GM12865 (cell line): ENCODE results near the gene DLG2.
"Not testable (repeated sequence)": the region's sequence is repeated elsewhere in the genome, so short reads cannot be mapped to it uniquely, and the experiment has no call there.

Experiments used
- DNase-seq: peaks from one replicate; pipeline ENCODE4 v3.0.0; 2010; ENCODE audit warnings: low read depth
- H3K4me3 ChIP-seq: 2 replicates; pipeline ENCODE4 v1.5.1; 2011; ENCODE audit warnings: mild to moderate bottlenecking, low read depth, low read length, control low read depth
- CTCF ChIP-seq: IDR thresholded peaks from 2 replicates; pipeline ENCODE4 v1.5.1; 2011; ENCODE audit warnings: low read length, control low read depth, low read depth, inconsistent platforms; ENCODE audit not compliant: insufficient read depth; ENCODE audit errors: missing control alignments

The DLG2 gene

GRCh38 chr11:83441601-83442000 lies 2185.5 kb downstream of the DLG2 start:
- H3K4me3 ChIP-seq, result no peak overlapping the region
- no peak for TF ChIP-seq CTCF
- DNase-seq, result no peak

GRCh38 chr11:83441171-83441570 lies 2186.0 kb downstream of the DLG2 start:
- no peak overlapping the region for H3K4me3 ChIP-seq
- TF ChIP-seq CTCF, result no peak
- no peak for DNase-seq

GRCh38 chr11:83438438-83438837 lies 2188.7 kb downstream of the DLG2 start:
- TF ChIP-seq CTCF, result no peak
- DNase-seq, result no peak
- no peak overlapping the region for H3K4me3 ChIP-seq

GRCh38 chr11:83437939-83438338 lies 2189.2 kb downstream of the DLG2 start:
- no peak overlapping the region for H3K4me3 ChIP-seq
- no peak for DNase-seq
- no peak for TF ChIP-seq CTCF

GRCh38 chr11:83436855-83437254 lies 2190.3 kb downstream of the DLG2 start:
- no peak for DNase-seq
- H3K4me3 ChIP-seq, result no peak overlapping the region
- TF ChIP-seq CTCF, result no peak

- not testable (repeated sequence) for DNase-seq, H3K4me3 ChIP-seq
Measured at GRCh38 chr11:83434812-83435211, 2192.3 kb downstream of the DLG2 start.

GRCh38 chr11:83427943-83428342 lies 2199.2 kb downstream of the DLG2 start:
- no peak for DNase-seq
- H3K4me3 ChIP-seq, result no peak overlapping the region
- no peak for TF ChIP-seq CTCF
